Measurements from ENCODE around the gene PRKCD. TPM values are rescaled to one million over a fixed set of nuclear protein-coding genes. Genes with fewer than 3 reads are reported as not detected.

PRKCD gene
- total and polyA plus RNA-seq, 2 of the 4 experiments (the other 2 are of a cell fraction), result 4.3 to 19.0 TPM

DNA sequence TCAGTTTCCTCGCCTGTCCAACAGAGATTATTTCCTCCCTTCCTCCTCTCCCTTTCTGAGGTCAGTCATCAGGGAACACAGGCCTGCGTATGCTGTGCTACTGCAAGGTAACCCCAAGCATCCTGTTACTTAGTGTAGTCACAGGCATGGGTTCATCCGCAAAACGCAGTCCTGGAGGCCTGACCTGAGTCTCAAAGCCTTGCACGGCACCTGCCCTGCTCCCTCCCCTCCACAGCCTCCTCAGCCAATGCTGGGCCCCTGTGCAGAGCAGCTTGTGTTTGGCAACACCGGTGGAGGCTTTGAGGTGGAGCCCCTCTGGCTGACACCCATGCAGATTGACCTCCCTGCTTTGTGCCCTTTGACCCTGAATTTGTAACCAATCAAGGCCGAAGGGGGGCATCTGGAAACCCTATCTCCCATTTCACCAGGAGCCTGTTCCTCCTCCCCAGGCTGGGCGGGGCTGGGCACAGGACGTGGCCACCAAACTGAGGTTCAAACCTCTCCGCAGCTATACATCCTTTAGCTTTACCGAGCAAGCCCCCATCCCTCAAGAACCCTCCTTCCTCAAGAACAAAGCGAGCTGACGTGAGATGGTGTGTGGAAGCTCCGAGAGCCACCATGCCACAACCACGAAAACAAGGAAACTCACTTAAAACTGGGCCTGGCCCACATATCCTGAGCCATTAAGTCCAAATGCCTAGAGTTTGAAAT lies 73.3 kb downstream of the PRKCD start:
- no peak for ATAC-seq (ENCODE audit: low read depth)
- Histone ChIP-seq H3K18ac (ENCODE audit: low read depth, low read length) (no peak overlapping the region), H3K27ac (ENCODE audit: insufficient read depth, low read length) (peak overlapping the region; percentile 13; the same call in 1 of the 2 replicates), H3K4me2 (ENCODE audit: low read depth, low read length) (no peak overlapping the region), H3K4ac (ENCODE audit: low read depth, low read length) (peak overlapping the region; percentile 56), H3K56ac (ENCODE audit: extremely low read depth, insufficient read depth, low read length) (no peak overlapping the region), H2AFZ (replicated peaks; ENCODE audit: low read length, poor library complexity) (peak overlapping the region; percentile 14), H4K5ac (ENCODE audit: low read depth, low read length) (no peak overlapping the region), H3K4me3 (ENCODE audit: insufficient read depth, low read depth, low read length) (no peak overlapping the region), H2AK9ac (replicated peaks; ENCODE audit: low read depth, low read length, poor library complexity) (peak overlapping the region; percentile 44), H2BK15ac (ENCODE audit: low read depth, low read length) (no peak overlapping the region), H3K9ac (ENCODE audit: low read depth, low read length) (no peak overlapping the region), H3K23ac (ENCODE audit: low read depth, low read length) (no peak overlapping the region), H3K9me1 (ENCODE audit: insufficient read depth, low read length) (peaks cover 25% of the 10 kb centered on the region), H4K8ac (ENCODE audit: low read depth in 2 of 2, low read length in 2 of 2) (peak overlapping the region in 1 of 2 experiments; percentile 14; a peak in 1 of 4 replicates), H3K14ac (replicated peaks; ENCODE audit: low read depth, low read length) (no peak overlapping the region), H2AK5ac (ENCODE audit: low read depth, low read length) (no peak overlapping the region; the same call in 1 of the 2 replicates), H3K36me3 (ENCODE audit: control insufficient read depth, insufficient read depth, low read length) (peaks cover 83% of the 10 kb centered on the region), H3K79me1 (ENCODE audit: low read depth in 1 of 2, low read length in 2 of 2) (peaks cover 52 to 81% of the 10 kb centered on the region in 2 experiments), H2BK120ac (ENCODE audit: low read depth, low read length) (no peak overlapping the region), H2BK20ac (ENCODE audit: low read depth, low read length) (peak overlapping the region; percentile 14; the same call in 1 of the 2 replicates), H3K27me3 (ENCODE audit: control insufficient read depth, insufficient read depth, low read length) (no peaks in the 10 kb centered on the region), H4K20me1 (ENCODE audit: insufficient read depth, low read length) (peaks cover 13% of the 10 kb centered on the region), H3K4me1 (ENCODE audit: control insufficient read depth, insufficient read depth, low read length) (peaks cover 24% of the 10 kb centered on the region), H2BK5ac (ENCODE audit: low read depth, low read length, poor library complexity, severe bottlenecking) (peak overlapping the region; percentile 49), H4K91ac (ENCODE audit: insufficient read depth, low read depth, low read length) (no peak overlapping the region), H3K9me3 (ENCODE audit: control insufficient read depth, insufficient read depth, low read length) (no peaks in the 10 kb centered on the region)
- intact Hi-C loops (cut with micrococcal nuclease) (no loop called here), in situ Hi-C loops (cut with MboI; ENCODE audit: low sequenced_read_pairs) (no loop called here), dilution Hi-C loops (cut with HindIII; ENCODE audit: low sequenced_read_pairs, unreplicated experiment) (no loop called here)
- ChIA-PET CTCF (interaction anchor here (1.2 kb wide), 1 partner anchor 12 kb away, joined by 3 read pairs; no protein-coding TSS in a partner anchor), POLR2A (ENCODE audit: unreplicated experiment) (no interaction called here)
- 58% methylated on average over 2 of the region's 15 CpGs; no CpG with 5 or more reads in 1 of the 2 experiments for WGBS, 2 experiments (ENCODE audit: extremely low coverage in 2 of 2, insufficient read length in 1 of 2)
- DNase-seq, result no peak
- BruUV-seq (replicated peaks), result no TSS peak
- no peak for TF ChIP-seq NFE2L2 (IDR thresholded peaks at IDR 0.05; ENCODE audit: low read depth, low read length)
- TF ChIP-seq SMC3 (IDR thresholded peaks at IDR 0.05; ENCODE audit: low read depth, low read length), result no peak
- TF ChIP-seq, protein P1, sequence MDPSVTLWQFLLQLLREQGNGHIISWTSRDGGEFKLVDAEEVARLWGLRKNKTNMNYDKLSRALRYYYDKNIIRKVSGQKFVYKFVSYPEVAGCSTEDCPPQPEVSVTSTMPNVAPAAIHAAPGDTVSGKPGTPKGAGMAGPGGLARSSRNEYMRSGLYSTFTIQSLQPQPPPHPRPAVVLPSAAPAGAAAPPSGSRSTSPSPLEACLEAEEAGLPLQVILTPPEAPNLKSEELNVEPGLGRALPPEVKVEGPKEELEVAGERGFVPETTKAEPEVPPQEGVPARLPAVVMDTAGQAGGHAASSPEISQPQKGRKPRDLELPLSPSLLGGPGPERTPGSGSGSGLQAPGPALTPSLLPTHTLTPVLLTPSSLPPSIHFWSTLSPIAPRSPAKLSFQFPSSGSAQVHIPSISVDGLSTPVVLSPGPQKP (IDR thresholded peaks at IDR 0.05; ENCODE audit: borderline replicate concordance, low read depth, low read length), result no peak
- no peak for TF ChIP-seq POLR2A (IDR thresholded peaks at IDR 0.05; ENCODE audit: low read depth, low read length)
- TF ChIP-seq RCOR1 (IDR thresholded peaks at IDR 0.05; ENCODE audit: insufficient replicate concordance, low read length), result no peak
- TF ChIP-seq MXI1 (IDR thresholded peaks at IDR 0.05; ENCODE audit: borderline replicate concordance, low read depth, low read length), result no peak
- TF ChIP-seq FOS (IDR thresholded peaks at IDR 0.05; ENCODE audit: low read depth, low read length), result no peak
- TF ChIP-seq MAZ (IDR thresholded peaks at IDR 0.05; ENCODE audit: borderline replicate concordance, low read depth, low read length), result no peak
- TF ChIP-seq RFX5 (IDR thresholded peaks at IDR 0.05; ENCODE audit: low read depth, low read length), result no peak
- TF ChIP-seq MAFK (IDR thresholded peaks at IDR 0.05; ENCODE audit: low read depth, low read length), result no peak

Measured in IMR-90 (cell line).